Astrocyte of the cerebellum (primary cell): ENCODE measurements around the gene ITM2A.
A peak's percentile ranks its signal among the peaks of the same experiment; 100 is the strongest.

ENCODE experiments used
- DNase-seq: peaks from one replicate; pipeline ENCODE4 v3.0.0-alpha.2; 2011; ENCODE audit warnings: low read depth
- H3K4me3 ChIP-seq: 2 replicates; pipeline ENCODE4 v1.5.1; 2011; ENCODE audit warnings: mild to moderate bottlenecking, low read depth, low read length, moderate library complexity
- CTCF ChIP-seq: IDR thresholded peaks from 2 replicates; pipeline ENCODE4 v1.5.1; 2012; ENCODE audit warnings: low read length, low read depth, moderate library complexity, mild to moderate bottlenecking; ENCODE audit errors: missing control alignments
- in situ Hi-C: cut with HindIII; loops from 2 replicates; pipeline ENCODE4 v1.10.0; 2017; ENCODE audit warnings: low sequenced_read_pairs

ITM2A gene

GRCh38 chrX:79366873-79367749 is at the start of gene ITM2A:
Gene ITM2A, minus strand, starts transcription at chrX:79367334. Its CDS starts 119 bp downstream, at chrX:79367215.
- in situ Hi-C loops = no loop called here
- H3K4me3 ChIP-seq = peak within 1 kb of the TSS; percentile 25
- DNase-seq = no peak
- TF ChIP-seq CTCF = no peak

- DNase-seq = no peak
- in situ Hi-C loops = no loop called here
- H3K4me3 ChIP-seq = no peak overlapping the region
- no peak for TF ChIP-seq CTCF
These were observed 47.9 kb upstream of the ITM2A start for GRCh38 chrX:79415056-79415455.

GRCh38 chrX:79413963-79414362 is 46.8 kb upstream of the ITM2A start:
- no peak overlapping the region for H3K4me3 ChIP-seq
- TF ChIP-seq CTCF = no peak
- DNase-seq = no peak
- in situ Hi-C loops = no loop called here

- in situ Hi-C loops = no loop called here
- DNase-seq = no peak
- TF ChIP-seq CTCF = peak; percentile 8
- H3K4me3 ChIP-seq = no peak overlapping the region
These were observed 45.8 kb upstream of the ITM2A start for GRCh38 chrX:79412972-79413371.

- in situ Hi-C loops = no loop called here
- DNase-seq = no peak
- no peak overlapping the region for H3K4me3 ChIP-seq
- no peak for TF ChIP-seq CTCF
These were observed 45.0 kb upstream of the ITM2A start for GRCh38 chrX:79412166-79412565.

- DNase-seq = no peak
- no peak for TF ChIP-seq CTCF
- in situ Hi-C loops = no loop called here
- H3K4me3 ChIP-seq = no peak overlapping the region
These were observed 42.5 kb upstream of the ITM2A start for GRCh38 chrX:79409657-79410056.
